PFSK-1 (cell line): Measurements from ENCODE around the gene MSH6.

Experiments
- FOXP2 ChIP-seq: optimal IDR thresholded peaks from 2 replicates; pipeline ENCODE3; 2011; ENCODE audit warnings: borderline replicate concordance, control low read depth, inconsistent platforms; ENCODE audit not compliant: insufficient read depth; ENCODE audit errors: extremely low read length, extremely low read depth
- POLR2AphosphoS5 ChIP-seq: IDR thresholded peaks from 2 replicates; pipeline ENCODE4 v1.6.1; 2012; ENCODE audit warnings: low read depth, mild to moderate bottlenecking, control low read depth, low read length, moderate library complexity
- SIN3A ChIP-seq: IDR thresholded peaks from 2 replicates; pipeline ENCODE4 v1.6.1; 2012; ENCODE audit warnings: mild to moderate bottlenecking, low read length, moderate library complexity, borderline replicate concordance; ENCODE audit not compliant: insufficient read depth
- TAF1 ChIP-seq: IDR thresholded peaks from 2 replicates; pipeline ENCODE4 v1.6.1; 2012; ENCODE audit warnings: low read length, control low read depth, borderline replicate concordance; ENCODE audit not compliant: insufficient read depth
- TF ChIP-seq, protein P1 (sequence below), 2 experiments: IDR thresholded peaks; 2 replicates each; pipeline versions ENCODE4 v1.6.1 to v1.8.0; 2011 to 2012; ENCODE audit warnings: low read depth in 2 of 2, low read length in 2 of 2, control low read depth in 1 of 2, inconsistent platforms in 1 of 2, mild to moderate bottlenecking in 1 of 2, moderate library complexity in 1 of 2; ENCODE audit not compliant: insufficient read depth in 1 of 2

DNA sequence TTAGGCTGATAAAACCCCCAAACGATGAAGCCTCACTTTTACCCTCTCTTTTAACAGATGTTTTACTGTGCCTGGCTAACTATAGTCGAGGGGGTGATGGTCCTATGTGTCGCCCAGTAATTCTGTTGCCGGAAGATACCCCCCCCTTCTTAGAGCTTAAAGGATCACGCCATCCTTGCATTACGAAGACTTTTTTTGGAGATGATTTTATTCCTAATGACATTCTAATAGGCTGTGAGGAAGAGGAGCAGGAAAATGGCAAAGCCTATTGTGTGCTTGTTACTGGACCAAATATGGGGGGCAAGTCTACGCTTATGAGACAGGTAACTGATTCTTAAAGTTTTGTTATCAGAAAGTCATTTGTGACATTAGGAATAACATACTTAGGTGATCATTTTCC, 20.4 kb downstream of the MSH6 start:
- TF ChIP-seq, protein P1, sequence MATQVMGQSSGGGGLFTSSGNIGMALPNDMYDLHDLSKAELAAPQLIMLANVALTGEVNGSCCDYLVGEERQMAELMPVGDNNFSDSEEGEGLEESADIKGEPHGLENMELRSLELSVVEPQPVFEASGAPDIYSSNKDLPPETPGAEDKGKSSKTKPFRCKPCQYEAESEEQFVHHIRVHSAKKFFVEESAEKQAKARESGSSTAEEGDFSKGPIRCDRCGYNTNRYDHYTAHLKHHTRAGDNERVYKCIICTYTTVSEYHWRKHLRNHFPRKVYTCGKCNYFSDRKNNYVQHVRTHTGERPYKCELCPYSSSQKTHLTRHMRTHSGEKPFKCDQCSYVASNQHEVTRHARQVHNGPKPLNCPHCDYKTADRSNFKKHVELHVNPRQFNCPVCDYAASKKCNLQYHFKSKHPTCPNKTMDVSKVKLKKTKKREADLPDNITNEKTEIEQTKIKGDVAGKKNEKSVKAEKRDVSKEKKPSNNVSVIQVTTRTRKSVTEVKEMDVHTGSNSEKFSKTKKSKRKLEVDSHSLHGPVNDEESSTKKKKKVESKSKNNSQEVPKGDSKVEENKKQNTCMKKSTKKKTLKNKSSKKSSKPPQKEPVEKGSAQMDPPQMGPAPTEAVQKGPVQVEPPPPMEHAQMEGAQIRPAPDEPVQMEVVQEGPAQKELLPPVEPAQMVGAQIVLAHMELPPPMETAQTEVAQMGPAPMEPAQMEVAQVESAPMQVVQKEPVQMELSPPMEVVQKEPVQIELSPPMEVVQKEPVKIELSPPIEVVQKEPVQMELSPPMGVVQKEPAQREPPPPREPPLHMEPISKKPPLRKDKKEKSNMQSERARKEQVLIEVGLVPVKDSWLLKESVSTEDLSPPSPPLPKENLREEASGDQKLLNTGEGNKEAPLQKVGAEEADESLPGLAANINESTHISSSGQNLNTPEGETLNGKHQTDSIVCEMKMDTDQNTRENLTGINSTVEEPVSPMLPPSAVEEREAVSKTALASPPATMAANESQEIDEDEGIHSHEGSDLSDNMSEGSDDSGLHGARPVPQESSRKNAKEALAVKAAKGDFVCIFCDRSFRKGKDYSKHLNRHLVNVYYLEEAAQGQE (IDR thresholded peaks at IDR 0.05; ENCODE audit: insufficient read depth in 1 of 2, low read depth in 2 of 2, low read length in 2 of 2) = no peak
- TF ChIP-seq POLR2AphosphoS5 (no peak), FOXP2 (no peak), TAF1 (no peak), SIN3A (no peak)
